Measurements from ENCODE around the gene AVPR2.

Gene AVPR2

GRCh38 chrX:153919281-153919680, 14.8 kb downstream of the AVPR2 start:
- no peak overlapping the region for H3K27ac ChIP-seq (ENCODE audit: low read length)
- no peak overlapping the region for H3K4me2 ChIP-seq (ENCODE audit: insufficient read depth, low read length)
- H3K4me1 ChIP-seq (ENCODE audit: insufficient read depth, low read length), result peaks cover 27% of the 10 kb centered on the region
- no peaks in the 10 kb centered on the region for H3K9me3 ChIP-seq (ENCODE audit: insufficient read depth, low read length, severe bottlenecking)
- TF ChIP-seq EZH2 (IDR thresholded peaks at IDR 0.05; ENCODE audit: borderline replicate concordance, low read depth, low read length, severe bottlenecking) (no peak), CTCF (IDR thresholded peaks at IDR 0.05; ENCODE audit: borderline replicate concordance, extremely low read depth, low read length, poor library complexity, severe bottlenecking) (no peak)
- H4K20me1 ChIP-seq (ENCODE audit: insufficient read depth, low read length), result peaks cover 42% of the 10 kb centered on the region
- H3K36me3 ChIP-seq (ENCODE audit: insufficient read depth, low read length), result peaks cover 76% of the 10 kb centered on the region
- no peak overlapping the region for H3K9ac ChIP-seq (ENCODE audit: low read depth, low read length)
- peaks cover 47% of the 10 kb centered on the region for H3K79me2 ChIP-seq (ENCODE audit: insufficient read depth, low read length)
- H3K27me3 ChIP-seq (ENCODE audit: insufficient read depth, low read length, poor library complexity), result no peaks in the 10 kb centered on the region
- no peak for DNase-seq
- no peak overlapping the region for H3K4me3 ChIP-seq (ENCODE audit: low read depth in 1 of 2, low read length in 2 of 2)
- no peak overlapping the region for H2AFZ ChIP-seq (ENCODE audit: low read depth, low read length)
- no peak for ATAC-seq (ENCODE audit: insufficient read depth, low read depth)

- ATAC-seq (ENCODE audit: insufficient read depth, low read depth) (no peak), DNase-seq (no peak)
- no peak overlapping the region for H3K4me2 ChIP-seq (ENCODE audit: insufficient read depth, low read length)
- H3K27ac ChIP-seq (ENCODE audit: low read length), result no peak overlapping the region; the same call in 1 of the 2 replicates
- peaks cover 37% of the 10 kb centered on the region for H3K4me1 ChIP-seq (ENCODE audit: insufficient read depth, low read length)
- peaks cover 40% of the 10 kb centered on the region for H4K20me1 ChIP-seq (ENCODE audit: insufficient read depth, low read length)
- H3K27me3 ChIP-seq (ENCODE audit: insufficient read depth, low read length, poor library complexity), result no peaks in the 10 kb centered on the region
- H2AFZ ChIP-seq (ENCODE audit: low read depth, low read length), result no peak overlapping the region
- H3K79me2 ChIP-seq (ENCODE audit: insufficient read depth, low read length), result peaks cover 60% of the 10 kb centered on the region
- peaks cover 86% of the 10 kb centered on the region for H3K36me3 ChIP-seq (ENCODE audit: insufficient read depth, low read length)
- no peak overlapping the region for H3K4me3 ChIP-seq (ENCODE audit: low read depth in 1 of 2, low read length in 2 of 2)
- H3K9ac ChIP-seq (ENCODE audit: low read depth, low read length), result no peak overlapping the region
- no peak for TF ChIP-seq CTCF (IDR thresholded peaks at IDR 0.05; ENCODE audit: borderline replicate concordance, extremely low read depth, low read length, poor library complexity, severe bottlenecking)
- no peak for TF ChIP-seq EZH2 (IDR thresholded peaks at IDR 0.05; ENCODE audit: borderline replicate concordance, low read depth, low read length, severe bottlenecking)
- no peaks in the 10 kb centered on the region for H3K9me3 ChIP-seq (ENCODE audit: insufficient read depth, low read length, severe bottlenecking)
Measured at GRCh38 chrX:153920546-153920945, 16.1 kb downstream of the AVPR2 start.

- H3K79me2 ChIP-seq (ENCODE audit: insufficient read depth, low read length), result peaks cover 65% of the 10 kb centered on the region
- H2AFZ ChIP-seq (ENCODE audit: low read depth, low read length), result no peak overlapping the region
- no peaks in the 10 kb centered on the region for H3K9me3 ChIP-seq (ENCODE audit: insufficient read depth, low read length, severe bottlenecking)
- no peak overlapping the region for H3K27ac ChIP-seq (ENCODE audit: low read length)
- no peak overlapping the region for H3K9ac ChIP-seq (ENCODE audit: low read depth, low read length)
- DNase-seq (no peak), ATAC-seq (ENCODE audit: insufficient read depth, low read depth) (no peak)
- no peaks in the 10 kb centered on the region for H3K27me3 ChIP-seq (ENCODE audit: insufficient read depth, low read length, poor library complexity)
- peaks cover 36% of the 10 kb centered on the region for H4K20me1 ChIP-seq (ENCODE audit: insufficient read depth, low read length)
- H3K4me1 ChIP-seq (ENCODE audit: insufficient read depth, low read length), result peaks cover 37% of the 10 kb centered on the region
- no peak overlapping the region for H3K4me2 ChIP-seq (ENCODE audit: insufficient read depth, low read length)
- peaks cover 81% of the 10 kb centered on the region for H3K36me3 ChIP-seq (ENCODE audit: insufficient read depth, low read length)
- no peak overlapping the region for H3K4me3 ChIP-seq (ENCODE audit: low read depth in 1 of 2, low read length in 2 of 2)
- TF ChIP-seq EZH2 (IDR thresholded peaks at IDR 0.05; ENCODE audit: borderline replicate concordance, low read depth, low read length, severe bottlenecking) (no peak), CTCF (IDR thresholded peaks at IDR 0.05; ENCODE audit: borderline replicate concordance, extremely low read depth, low read length, poor library complexity, severe bottlenecking) (no peak)
Measured at GRCh38 chrX:153921070-153921469, 16.6 kb downstream of the AVPR2 start.

Measured in DND-41 (cell line).